WTC11 (cell line): ENCODE measurements around the gene ANKRD62.

ENCODE experiments used
- ELF4 ChIP-seq: sonication (generic); formaldehyde crosslinking; IDR thresholded peaks from 2 replicates; pipeline ENCODE4 v1.8.1; 2022; ENCODE audit warnings: low read depth, mild to moderate bottlenecking, moderate library complexity, missing genetic modification reagents
- ETV6 ChIP-seq: sonication (generic); formaldehyde crosslinking; IDR thresholded peaks from 2 replicates; pipeline ENCODE4 v1.8.1; 2022; ENCODE audit warnings: mild to moderate bottlenecking, missing genetic modification reagents
- FOXP1 ChIP-seq: sonication (generic); formaldehyde crosslinking; IDR thresholded peaks from 2 replicates; pipeline ENCODE4 v1.8.0; 2022; ENCODE audit warnings: missing genetic modification reagents, mild to moderate bottlenecking, moderate library complexity, borderline replicate concordance
- OVOL2 ChIP-seq: fragments of 250-450 bp; sonication (Bioruptor Pico); IDR thresholded peaks from 2 replicates; pipeline ENCODE4 v1.9.0; 2021; ENCODE audit warnings: mild to moderate bottlenecking, borderline replicate concordance
- TF ChIP-seq, protein P1 (sequence below): sonication (generic); formaldehyde crosslinking; conservative IDR thresholded peaks from 2 replicates; pipeline ENCODE4 v1.8.1; 2022; ENCODE audit warnings: mild to moderate bottlenecking, missing genetic modification reagents
- TF ChIP-seq, protein P2 (sequence below): sonication (generic); formaldehyde crosslinking; IDR thresholded peaks from 2 replicates; pipeline ENCODE4 v1.8.0; 2022; ENCODE audit warnings: mild to moderate bottlenecking, missing genetic modification reagents
- TF ChIP-seq, protein P3 (sequence below): sonication (generic); formaldehyde crosslinking; IDR thresholded peaks from 2 replicates; pipeline ENCODE4 v1.8.0; 2022; ENCODE audit warnings: mild to moderate bottlenecking, missing genetic modification reagents
- TF ChIP-seq, protein P4 (sequence below): fragments of 200-600 bp; IDR thresholded peaks from 2 replicates; pipeline ENCODE4 v1.8.0; 2022; ENCODE audit warnings: antibody characterized with exemption
- TF ChIP-seq, protein P5 (sequence below): sonication (generic); formaldehyde crosslinking; IDR thresholded peaks from 2 replicates; pipeline ENCODE4 v1.8.1; 2023; ENCODE audit warnings: mild to moderate bottlenecking, missing genetic modification reagents, moderate library complexity
- TF ChIP-seq, protein P6 (sequence below): sonication (generic); formaldehyde crosslinking; IDR thresholded peaks from 2 replicates; pipeline ENCODE4 v1.8.1; 2023; ENCODE audit warnings: mild to moderate bottlenecking, moderate library complexity, missing genetic modification reagents
- TF ChIP-seq, protein P7 (sequence below): sonication (generic); formaldehyde crosslinking; IDR thresholded peaks from 2 replicates; pipeline ENCODE4 v1.8.1; 2022; ENCODE audit warnings: low read depth, missing genetic modification reagents, borderline replicate concordance

DNA sequence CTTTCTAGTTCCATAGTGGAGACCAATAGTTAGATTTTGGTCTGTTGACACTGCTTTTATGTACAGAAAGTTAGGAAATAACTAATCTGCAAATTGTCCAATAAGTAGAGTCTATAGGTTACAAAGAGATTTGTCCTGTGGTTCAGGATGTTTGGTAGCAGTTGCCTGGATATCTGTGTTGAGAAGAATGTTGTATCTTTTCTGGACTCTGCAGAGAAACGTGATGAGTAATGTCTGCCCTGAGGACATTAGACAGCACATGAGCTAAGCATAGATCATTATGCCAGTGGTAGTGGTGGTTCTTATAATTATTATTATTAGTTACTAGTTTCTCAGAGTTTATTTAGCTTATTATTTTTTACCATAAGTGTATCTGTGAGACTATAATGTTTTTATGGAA lies 65.8 kb downstream of the ANKRD62 start:
- TF ChIP-seq OVOL2 (no peak), ELF4 (CRISPR knock-in tag) (no peak), FOXP1 (no peak), ETV6 (CRISPR knock-in tag) (no peak)
- TF ChIP-seq, protein P1, sequence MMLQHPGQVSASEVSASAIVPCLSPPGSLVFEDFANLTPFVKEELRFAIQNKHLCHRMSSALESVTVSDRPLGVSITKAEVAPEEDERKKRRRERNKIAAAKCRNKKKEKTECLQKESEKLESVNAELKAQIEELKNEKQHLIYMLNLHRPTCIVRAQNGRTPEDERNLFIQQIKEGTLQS (CRISPR knock-in tag), result no peak
- TF ChIP-seq, protein P2, sequence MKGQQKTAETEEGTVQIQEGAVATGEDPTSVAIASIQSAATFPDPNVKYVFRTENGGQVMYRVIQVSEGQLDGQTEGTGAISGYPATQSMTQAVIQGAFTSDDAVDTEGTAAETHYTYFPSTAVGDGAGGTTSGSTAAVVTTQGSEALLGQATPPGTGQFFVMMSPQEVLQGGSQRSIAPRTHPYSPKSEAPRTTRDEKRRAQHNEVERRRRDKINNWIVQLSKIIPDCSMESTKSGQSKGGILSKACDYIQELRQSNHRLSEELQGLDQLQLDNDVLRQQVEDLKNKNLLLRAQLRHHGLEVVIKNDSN (CRISPR knock-in tag), result no peak
- TF ChIP-seq, protein P3, sequence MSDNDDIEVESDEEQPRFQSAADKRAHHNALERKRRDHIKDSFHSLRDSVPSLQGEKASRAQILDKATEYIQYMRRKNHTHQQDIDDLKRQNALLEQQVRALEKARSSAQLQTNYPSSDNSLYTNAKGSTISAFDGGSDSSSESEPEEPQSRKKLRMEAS, result no peak
- TF ChIP-seq, protein P4, sequence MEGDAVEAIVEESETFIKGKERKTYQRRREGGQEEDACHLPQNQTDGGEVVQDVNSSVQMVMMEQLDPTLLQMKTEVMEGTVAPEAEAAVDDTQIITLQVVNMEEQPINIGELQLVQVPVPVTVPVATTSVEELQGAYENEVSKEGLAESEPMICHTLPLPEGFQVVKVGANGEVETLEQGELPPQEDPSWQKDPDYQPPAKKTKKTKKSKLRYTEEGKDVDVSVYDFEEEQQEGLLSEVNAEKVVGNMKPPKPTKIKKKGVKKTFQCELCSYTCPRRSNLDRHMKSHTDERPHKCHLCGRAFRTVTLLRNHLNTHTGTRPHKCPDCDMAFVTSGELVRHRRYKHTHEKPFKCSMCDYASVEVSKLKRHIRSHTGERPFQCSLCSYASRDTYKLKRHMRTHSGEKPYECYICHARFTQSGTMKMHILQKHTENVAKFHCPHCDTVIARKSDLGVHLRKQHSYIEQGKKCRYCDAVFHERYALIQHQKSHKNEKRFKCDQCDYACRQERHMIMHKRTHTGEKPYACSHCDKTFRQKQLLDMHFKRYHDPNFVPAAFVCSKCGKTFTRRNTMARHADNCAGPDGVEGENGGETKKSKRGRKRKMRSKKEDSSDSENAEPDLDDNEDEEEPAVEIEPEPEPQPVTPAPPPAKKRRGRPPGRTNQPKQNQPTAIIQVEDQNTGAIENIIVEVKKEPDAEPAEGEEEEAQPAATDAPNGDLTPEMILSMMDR, result no peak
- TF ChIP-seq, protein P5, sequence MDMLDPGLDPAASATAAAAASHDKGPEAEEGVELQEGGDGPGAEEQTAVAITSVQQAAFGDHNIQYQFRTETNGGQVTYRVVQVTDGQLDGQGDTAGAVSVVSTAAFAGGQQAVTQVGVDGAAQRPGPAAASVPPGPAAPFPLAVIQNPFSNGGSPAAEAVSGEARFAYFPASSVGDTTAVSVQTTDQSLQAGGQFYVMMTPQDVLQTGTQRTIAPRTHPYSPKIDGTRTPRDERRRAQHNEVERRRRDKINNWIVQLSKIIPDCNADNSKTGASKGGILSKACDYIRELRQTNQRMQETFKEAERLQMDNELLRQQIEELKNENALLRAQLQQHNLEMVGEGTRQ (CRISPR knock-in tag), result no peak
- TF ChIP-seq, protein P6, sequence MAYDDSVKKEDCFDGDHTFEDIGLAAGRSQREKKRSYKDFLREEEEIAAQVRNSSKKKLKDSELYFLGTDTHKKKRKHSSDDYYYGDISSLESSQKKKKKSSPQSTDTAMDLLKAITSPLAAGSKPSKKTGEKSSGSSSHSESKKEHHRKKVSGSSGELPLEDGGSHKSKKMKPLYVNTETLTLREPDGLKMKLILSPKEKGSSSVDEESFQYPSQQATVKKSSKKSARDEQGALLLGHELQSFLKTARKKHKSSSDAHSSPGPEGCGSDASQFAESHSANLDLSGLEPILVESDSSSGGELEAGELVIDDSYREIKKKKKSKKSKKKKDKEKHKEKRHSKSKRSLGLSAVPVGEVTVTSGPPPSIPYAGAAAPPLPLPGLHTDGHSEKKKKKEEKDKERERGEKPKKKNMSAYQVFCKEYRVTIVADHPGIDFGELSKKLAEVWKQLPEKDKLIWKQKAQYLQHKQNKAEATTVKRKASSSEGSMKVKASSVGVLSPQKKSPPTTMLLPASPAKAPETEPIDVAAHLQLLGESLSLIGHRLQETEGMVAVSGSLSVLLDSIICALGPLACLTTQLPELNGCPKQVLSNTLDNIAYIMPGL (CRISPR knock-in tag), result no peak
- TF ChIP-seq, protein P7, sequence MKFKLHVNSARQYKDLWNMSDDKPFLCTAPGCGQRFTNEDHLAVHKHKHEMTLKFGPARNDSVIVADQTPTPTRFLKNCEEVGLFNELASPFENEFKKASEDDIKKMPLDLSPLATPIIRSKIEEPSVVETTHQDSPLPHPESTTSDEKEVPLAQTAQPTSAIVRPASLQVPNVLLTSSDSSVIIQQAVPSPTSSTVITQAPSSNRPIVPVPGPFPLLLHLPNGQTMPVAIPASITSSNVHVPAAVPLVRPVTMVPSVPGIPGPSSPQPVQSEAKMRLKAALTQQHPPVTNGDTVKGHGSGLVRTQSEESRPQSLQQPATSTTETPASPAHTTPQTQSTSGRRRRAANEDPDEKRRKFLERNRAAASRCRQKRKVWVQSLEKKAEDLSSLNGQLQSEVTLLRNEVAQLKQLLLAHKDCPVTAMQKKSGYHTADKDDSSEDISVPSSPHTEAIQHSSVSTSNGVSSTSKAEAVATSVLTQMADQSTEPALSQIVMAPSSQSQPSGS (CRISPR knock-in tag), result no peak
